HK-2 (cell line): ENCODE measurements around the gene ELP2.

Source experiments
- DNase-seq: peaks from one replicate; pipeline ENCODE4 v3.0.0-alpha.2; 2018; ENCODE audit not compliant: unreplicated experiment

The ELP2 gene

DNA sequence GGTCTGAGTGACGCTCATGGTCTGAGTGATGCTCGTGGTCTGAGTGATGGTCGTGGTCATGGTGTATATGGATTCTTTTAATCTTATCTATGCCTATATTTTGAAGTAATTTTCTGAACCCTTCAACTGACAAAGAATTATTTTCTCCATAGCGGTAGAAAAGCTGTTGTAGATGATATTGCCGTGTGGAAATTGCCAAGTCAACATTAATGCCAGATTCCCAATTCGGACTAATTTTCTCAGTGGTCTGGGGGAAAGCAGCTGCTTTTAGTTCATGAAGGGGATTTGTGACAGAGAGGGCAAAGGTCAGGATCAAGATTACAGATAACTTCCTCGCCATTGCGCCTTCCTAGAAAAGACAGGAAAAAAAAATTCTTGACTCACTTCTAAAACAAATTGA is 3.0 kb upstream of the ELP2 start:
- no peak for DNase-seq

DNA sequence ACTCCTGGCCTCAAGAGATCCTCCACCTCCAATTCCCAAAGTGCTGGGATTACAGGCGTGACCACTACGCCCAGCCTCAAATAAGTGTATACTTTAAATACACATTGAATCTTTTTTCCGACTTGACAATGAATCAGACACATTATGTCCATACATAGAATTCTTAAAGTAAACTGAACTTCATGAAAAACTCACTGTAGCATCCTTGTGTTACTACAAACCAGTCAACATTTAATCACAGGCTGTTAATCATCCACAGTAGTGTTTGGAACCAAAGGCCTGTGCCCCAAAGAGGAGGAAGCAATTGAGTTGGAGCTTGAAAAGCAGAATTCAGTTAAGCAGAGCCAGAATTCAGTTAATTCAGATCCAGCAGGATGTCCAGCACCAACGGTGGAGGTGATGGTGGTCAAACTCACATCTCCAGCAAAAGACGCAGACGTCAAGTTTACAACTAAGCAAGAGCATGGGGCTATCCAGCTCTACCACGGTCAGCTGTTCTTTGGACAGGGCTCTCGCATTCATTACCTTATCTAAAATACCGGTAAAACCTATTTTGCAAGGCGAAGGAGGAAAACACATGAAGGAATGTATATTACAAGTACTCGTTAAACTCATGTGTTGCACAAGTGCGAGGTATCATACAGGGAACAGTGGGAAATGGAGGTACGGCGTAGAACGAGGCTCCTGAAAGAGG is 1.7 kb upstream of the ELP2 start:
- DNase-seq, result no peak

DNA sequence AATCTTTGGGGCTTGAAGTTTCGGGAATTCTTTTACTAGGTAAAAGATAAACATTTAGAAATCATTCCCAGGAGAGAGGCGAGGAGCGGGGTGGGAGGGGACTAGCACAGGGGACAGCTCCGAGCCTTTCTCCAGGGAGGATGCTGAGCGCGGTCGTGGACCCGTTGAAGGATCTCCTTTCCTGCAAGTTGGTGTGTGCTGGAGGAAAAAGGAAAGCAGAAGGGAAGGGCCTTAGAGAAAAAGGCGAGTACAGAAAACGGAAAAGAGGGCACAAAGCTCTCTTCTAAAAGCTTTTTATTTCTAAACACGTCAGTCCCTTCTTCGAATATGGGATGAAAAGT is 1.2 kb upstream of the ELP2 start:
- no peak for DNase-seq

DNA sequence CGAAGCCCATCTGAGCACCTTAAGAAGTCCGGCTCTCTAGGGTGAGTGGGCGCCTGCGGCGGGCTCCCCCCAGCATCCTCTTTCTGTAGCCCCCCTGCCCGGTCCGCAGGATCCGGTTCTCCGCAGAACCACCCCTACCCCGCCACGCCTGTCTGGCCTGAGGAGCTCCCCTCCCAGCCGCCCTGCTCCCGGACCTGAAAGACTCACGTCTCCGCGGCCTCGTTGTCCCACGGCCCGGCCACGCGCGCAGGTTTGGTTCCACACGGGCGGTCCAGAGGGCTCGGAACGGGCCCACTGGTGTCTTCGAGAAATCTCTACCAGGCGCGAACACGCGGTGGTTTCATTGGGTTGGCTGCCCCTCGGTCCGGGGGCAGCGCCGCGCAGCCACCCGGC is 796 bp upstream of the ELP2 start:
- no peak for DNase-seq

DNA sequence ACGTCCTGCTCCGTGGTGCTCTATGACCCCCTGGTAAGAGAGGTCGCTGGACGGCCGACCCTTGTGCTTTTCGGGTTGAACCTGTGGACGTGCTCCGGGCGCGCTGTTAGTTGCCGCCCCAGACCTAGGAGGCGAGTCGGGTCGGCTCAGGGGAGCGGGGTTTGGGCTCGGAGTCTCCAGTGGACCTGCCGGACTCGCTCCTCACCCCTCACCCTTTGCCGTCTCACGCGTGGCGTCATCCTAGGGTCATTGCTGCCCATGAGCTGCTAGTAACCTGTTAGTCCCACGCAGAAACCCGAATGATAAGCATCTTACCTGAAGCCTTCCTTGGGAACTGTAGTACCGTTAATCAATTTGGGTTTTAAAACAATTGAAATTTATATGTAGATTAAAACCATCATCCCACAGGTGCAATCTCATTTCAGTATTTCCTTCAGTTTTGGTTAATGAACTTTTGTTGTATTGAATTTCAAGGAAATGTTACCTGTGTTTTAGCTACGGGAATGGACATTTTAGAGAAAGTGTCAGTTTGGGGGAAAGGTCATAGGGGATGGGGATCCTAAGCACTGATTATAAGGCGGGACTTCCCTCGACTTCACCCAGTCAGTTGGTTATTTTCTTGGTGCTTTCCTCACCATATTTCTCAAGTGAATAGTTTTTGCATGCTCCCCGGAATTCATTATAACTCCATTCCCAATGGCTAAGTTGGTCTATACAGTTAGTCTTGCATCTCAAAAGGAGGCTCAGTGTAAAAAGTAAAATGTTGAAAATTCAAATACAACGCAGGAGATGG is 536 bp downstream of the ELP2 start:
- no peak for DNase-seq

DNA sequence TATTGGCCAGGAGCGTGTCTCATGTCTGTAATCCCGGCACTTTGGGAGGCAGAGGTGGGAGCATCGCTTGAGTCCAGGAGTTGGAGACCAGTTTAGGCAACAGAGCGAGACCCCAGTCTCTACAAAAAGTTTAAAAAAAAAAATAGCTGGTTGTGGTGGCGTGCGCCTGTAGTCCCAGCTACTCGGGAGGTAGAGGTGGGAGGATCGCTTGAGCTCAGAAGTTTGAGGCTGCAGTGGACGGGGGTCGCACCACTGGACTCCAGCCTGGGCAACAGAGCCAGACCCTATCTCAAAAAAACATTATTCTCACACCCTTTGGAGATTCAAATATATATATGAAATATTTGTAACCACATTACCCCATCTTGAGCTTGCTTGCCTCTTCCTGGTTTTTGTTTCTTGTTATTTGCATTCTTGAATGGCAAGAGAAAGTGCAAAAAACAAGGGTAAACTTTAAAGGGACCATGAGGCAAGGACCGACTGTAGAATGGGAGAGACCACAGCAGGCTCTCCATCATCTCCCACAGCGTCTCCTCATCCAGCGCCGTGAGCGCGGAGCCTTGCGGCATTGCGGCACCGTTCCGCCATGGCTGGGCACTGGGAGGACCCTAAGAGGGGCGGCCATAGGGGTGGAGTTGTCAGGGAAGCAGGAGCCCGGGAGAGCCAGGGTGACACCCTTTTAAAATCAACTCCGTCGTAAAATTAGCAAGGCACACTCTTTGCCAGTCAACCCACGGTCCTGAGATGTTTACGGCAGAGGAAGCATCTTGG is 1.4 kb downstream of the ELP2 start:
- no peak for DNase-seq

DNA sequence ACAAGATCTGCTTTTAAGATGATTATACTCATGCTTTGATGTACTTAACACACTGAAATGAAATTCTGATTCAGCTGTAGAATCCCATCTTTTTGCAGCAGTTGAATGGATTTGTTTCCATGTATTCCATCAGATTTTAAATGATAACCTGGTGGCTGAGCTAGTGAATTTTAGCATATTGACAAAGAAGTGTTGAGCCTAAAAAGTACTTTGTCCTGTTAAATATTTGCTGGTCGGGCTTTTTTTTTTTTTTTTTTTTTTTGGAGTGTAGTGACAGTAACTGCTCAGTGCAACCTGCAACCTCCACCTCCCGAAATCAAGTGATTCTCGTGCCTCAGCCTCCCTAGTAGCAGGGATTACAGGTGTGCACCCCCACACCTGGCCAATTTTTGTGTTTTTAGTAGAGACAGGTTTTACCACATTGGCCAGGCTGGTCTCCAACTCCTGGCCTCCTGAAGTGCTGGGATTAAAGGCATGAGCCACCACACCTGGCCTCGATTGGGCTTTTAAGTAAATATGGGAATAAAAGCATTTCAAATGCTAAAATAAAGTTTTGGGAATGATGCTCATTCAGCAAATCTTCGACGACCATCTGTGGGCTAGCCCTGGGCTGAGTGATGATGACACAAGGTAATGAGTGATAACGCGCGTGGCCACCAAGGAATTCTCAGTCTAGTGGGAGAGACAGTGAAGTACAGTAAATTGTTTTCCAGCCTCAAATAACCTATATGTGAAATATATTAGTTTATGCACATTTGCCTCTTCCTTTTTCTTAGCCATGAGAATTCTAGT is 2.2 kb downstream of the ELP2 start:
- DNase-seq, result no peak

DNA sequence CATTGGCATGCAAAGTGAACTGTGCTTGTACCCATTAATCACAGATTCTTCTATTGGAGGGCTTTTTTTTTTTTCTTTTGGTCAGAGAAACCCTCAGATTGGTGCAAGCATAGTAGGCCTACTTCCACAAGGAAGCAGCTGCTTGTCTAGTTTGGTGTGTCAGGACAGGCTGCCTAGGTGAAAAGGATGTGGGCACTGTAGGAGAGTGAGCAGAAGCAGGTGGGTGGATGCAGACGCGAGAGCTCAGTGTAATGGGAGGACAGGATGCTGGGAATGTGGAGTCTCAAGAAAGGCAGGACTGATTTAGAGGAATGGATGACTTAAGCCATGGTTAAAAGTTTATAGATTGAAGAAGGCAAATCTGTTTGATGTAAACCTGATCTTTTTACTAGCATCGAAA is 3.1 kb downstream of the ELP2 start:
- DNase-seq, result no peak

DNA sequence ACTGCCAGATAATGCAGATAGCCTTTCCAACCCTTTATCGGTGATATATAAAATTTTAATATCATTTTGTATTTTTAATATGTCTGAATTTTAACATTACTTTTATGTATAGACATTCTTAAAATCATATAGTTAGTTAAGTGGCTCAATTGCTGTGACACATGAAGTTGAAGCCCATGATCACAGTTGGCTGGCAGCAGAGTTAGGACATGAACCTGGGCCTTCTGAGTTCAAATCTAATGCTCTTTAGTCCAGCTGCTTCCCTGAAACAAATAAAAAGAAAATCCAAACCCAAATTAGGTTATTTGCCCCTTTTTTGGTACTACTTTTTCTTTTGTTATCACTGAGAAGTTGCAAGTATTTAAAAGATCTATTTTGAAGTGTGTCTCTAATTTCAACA is 5.6 kb downstream of the ELP2 start:
- no peak for DNase-seq

DNA sequence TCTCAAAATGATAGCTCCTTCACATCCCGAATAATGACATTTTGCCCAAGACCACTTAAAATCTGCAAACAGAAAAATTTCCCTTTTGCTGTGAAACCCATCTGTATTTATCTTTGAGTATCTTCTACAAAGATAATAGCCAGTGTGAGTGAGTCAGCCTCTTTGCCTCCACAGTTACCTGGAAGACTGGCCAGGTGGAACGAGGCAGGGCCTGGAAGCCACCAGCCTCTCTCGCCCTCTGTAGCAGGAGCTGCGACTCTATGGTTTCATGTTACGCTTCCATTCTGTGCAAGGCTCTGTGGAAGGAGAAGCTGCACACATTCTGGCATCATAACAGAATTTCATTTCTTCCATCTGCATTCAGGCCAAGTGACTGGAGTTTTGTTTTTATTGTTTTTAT is 9.5 kb downstream of the ELP2 start:
- no peak for DNase-seq

DNA sequence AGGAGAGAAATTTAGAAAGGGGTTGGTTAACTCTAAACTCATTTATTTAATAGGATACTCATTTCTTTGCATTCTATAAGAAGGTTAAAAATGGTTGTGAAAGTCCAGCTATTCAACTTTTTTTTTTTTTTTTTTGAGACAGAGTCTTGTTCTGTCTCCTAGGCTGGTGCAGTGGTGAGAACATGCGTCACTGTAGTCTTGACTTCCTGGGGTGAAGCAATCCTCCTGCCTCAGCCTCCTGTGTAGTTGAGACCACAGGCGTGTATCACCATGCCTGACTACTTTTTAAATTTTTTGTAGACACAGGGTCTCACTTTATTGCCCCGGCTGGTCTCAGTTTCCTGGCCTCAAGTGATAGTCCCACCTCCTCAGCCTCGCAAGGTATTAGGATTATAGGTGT is 11.9 kb downstream of the ELP2 start:
- DNase-seq, result no peak

DNA sequence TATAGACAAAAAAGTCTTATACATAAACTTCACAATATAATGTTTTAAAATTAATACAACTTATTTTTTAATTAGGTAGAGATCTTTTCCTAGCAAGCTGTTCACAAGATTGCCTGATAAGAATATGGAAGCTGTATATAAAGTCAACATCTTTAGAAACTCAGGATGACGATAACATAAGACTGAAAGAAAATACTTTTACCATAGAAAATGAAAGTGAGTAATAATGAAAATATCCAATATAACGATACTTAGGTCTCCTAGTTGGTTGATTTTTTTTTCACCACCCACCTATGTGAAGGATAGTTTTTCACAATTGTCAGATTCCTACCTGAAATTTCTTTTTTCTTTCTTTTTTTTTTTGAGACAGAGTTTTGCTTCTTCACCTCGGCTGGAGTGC is 13.1 kb downstream of the ELP2 start:
- no peak for DNase-seq

DNA sequence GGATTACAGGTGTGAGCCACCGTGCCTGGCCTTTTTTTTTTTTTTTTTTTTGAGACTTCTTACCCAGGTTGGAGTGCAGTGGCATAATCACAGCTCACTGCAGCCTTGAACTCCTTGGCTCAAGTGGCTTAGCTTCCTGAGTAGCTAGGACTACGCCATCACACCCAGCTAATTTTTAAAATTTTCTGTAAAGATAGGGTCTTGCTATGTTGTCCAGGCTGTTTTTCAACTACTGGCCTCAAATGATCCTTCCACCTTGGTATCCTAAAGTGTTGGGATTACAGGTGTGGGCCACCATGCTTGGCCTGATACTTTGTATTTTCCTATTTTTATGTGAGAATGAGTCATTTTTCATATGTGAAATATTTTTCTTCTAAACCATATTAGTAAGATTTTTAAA is 13.7 kb downstream of the ELP2 start:
- no peak for DNase-seq

DNA sequence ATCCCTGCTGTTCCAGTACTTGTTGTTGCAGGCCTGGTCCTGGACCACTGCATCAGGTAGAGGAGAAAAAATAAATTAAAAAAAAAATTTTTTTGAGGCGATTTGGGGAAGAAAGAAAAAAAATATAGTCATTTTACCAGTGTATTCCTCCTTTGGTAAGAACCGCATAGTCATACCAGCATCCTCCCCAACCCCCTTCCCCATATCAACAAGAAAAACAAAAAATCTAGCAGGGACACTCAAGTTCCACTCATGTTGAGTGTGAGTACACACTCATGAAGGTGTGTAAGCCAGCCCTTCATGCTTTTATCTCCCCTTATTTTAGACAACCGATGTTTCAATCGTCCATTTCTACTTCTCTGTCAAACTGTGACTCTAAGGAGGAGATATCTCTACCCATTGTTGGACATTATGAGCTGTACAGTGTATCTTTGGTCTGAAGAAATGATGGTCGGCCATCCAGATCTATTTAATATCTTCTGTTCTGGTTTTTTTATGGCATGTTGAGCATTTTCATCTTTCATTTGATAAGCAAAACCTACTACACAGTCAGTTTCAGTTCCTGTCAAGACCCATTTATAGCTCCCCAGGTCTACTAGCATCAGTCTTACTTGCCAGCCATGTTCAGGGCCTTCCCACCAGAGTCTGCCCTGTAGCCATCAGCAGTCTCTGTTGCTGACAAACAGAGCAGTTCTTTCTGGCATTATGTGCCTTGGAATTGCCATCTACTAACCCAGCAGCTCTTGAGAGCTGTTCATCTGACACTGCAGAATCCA is 20.0 kb downstream of the ELP2 start:
- DNase-seq, result no peak

DNA sequence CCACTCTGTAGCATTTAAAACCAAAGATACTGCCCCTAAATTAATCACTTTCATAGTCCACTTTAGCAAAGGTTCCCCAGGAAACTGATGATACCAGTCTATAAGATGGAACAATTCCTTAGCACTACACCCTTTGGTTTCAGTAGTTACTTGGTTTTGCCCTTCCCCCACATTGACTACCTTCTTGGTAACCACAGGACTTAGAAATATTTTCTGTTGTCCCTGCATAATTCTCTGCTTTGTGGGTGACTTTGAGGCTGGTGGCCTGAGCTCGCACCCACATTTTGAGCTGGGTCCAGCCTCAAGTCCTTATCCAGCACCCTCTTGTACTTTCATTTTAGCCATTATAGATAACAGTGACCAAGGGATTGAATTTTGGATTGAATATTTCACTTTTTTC is 23.1 kb downstream of the ELP2 start:
- DNase-seq, result no peak

DNA sequence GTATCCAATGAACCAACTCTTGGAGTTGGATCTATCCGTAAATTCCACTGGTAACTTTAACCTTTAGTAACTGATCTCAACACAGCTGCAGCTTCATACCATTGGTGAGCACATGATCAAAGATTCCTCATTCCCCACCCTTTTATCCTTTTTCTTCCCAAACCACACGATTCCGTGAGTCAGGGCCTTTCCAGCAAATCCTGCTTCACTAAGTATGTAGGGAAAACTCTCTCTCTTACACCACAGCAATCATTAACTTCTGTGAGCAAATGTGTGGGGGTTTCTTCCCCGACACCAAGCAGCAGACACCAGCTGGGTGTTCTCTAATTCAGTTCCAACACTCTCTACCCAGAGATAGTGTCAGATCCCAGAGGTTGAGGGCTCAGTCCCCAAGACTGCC is 23.5 kb downstream of the ELP2 start:
- DNase-seq, result peak; percentile 52

DNA sequence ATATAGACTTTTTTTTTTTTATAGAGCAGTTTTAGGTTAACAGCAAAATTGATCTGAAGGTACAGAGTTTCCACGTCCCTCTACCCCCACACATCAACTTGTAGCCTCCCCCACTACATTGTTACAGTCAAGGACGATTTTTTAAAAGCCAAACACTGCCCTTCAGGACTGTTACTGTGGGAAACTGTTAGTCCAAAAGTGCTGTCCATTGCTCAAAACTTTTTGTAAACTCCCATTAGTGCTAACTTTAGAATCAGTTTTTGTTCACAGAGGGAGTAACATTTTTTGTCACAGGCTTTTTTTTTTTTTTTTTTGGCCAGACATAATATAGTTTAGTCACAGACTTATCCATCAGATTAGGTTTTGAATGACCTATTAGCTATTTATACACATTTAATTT is 24.1 kb downstream of the ELP2 start:
- no peak for DNase-seq

DNA sequence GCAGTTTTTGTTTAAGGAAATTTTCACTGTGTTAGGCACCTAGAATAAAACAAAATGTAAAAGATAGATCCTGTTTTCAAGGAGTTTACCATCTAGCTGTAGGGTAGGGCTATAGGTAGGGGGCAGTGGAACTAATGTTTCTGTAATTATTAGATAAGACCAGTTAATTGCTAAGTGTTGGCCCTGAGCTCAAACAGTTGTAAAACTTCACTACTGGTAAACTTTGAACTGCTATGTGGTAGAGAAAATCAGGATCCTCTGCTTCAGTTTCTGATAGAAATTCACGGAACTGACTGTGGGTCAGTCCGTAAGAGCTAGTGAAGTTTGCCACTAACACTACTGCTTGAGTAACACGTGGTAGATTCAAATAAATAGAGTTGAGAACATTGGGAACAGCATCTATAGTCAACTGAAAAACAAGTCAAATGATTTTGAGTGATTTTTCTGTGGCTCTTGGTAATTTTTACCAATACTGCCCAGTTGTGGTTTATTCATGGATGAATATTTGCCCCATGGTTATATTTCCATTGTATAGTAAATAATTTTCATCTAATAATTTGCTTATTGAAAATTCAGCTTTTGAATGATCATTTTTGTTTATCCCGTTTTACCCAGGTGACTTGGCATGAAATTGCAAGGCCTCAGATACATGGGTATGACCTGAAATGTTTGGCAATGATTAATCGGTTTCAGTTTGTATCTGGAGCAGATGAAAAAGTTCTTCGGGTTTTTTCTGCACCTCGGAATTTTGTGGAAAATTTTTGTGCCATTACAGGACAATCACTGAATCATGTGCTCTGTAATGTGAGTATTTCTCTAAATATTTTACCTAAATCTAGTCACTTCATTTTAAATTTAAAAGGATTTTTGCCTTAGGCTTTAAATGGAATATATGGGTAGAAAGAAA is 26.4 kb downstream of the ELP2 start:
- no peak for DNase-seq

DNA sequence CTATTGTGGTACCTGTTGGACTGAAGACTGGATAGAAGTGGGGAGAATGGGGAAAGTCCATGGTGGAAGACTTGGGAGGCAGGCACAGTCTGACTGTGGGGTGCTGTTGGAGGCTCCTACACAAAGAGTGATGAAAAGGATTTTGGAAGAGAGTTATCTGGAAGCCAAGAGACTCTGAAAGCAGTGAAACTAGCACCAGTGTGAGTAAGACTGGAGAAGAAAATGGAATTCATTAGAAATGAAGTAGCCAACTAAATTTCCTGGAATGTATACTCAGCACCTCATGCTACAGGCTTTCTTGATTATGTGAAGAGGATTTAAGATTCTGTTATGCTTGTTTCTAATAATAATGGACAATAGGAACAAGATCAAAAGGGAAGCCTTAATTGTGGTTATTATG is 27.7 kb downstream of the ELP2 start:
- DNase-seq, result no peak

DNA sequence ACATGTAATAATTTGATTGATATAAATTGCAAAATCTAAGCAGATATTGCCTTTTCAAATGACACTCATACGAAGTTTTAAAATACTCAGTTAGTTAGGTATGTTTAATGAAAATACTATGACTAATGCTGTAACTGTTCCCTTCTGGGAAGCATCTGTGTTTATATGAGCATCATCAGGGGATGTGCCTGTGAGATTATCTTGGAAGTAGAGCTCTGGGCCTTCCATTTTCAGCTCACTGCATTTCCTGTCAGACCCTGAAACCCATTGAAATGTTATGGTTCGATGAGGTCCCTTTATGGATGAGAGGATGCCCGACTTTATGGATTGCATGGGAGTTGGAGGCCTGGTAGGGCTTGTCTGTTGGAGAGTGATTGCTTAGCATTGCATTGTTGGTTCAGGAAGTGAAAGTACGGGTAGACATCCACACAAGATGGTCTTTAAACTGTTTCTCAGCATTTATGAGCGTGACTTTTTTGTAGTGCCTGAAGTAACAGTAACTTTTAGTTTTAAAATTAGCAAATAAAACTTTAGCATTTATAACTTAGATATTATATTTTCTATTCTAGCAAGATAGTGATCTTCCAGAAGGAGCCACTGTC is 28.7 kb downstream of the ELP2 start:
- DNase-seq, result no peak
